HG02973 (cell line): ENCODE measurements around the gene SIM1.

Experiments used
- ATAC-seq: cut with Tn5 transposase; IDR thresholded peaks from one replicate; pipeline ENCODE4 v1.9.1; 2021; ENCODE audit warnings: moderate library complexity; ENCODE audit not compliant: unreplicated experiment

SIM1 gene

GRCh38 chr6:100464903-100465700 is at the start of gene SIM1:
Gene SIM1 (minus strand): TSS chr6:100464921. CDS start chr6:100463468, 1,453 bp downstream.
- no peak for ATAC-seq

GRCh38 chr6:100512203-100512862 is 47.6 kb upstream of the SIM1 start:
- ATAC-seq = no peak

GRCh38 chr6:100509101-100509500 is 44.4 kb upstream of the SIM1 start:
- ATAC-seq = no peak

GRCh38 chr6:100506651-100507050 is 41.9 kb upstream of the SIM1 start:
- no peak for ATAC-seq

- no peak for ATAC-seq
Measured at GRCh38 chr6:100504786-100505737, 40.3 kb upstream of the SIM1 start.

GRCh38 chr6:100503043-100503705 is 38.5 kb upstream of the SIM1 start:
- ATAC-seq = no peak

GRCh38 chr6:100493206-100493888 is 28.6 kb upstream of the SIM1 start:
- no peak for ATAC-seq

GRCh38 chr6:100491952-100492670 is 27.4 kb upstream of the SIM1 start:
- ATAC-seq = no peak

- no peak for ATAC-seq
Measured at GRCh38 chr6:100490065-100490464, 25.3 kb upstream of the SIM1 start.

- no peak for ATAC-seq
Measured at GRCh38 chr6:100488244-100488643, 23.5 kb upstream of the SIM1 start.

GRCh38 chr6:100487638-100488037 is 22.9 kb upstream of the SIM1 start:
- ATAC-seq = no peak

GRCh38 chr6:100485268-100485667 is 20.5 kb upstream of the SIM1 start:
- no peak for ATAC-seq

- no peak for ATAC-seq
Measured at GRCh38 chr6:100484474-100484873, 19.8 kb upstream of the SIM1 start.

- ATAC-seq = no peak
Measured at GRCh38 chr6:100482698-100483097, 18.0 kb upstream of the SIM1 start.

GRCh38 chr6:100479179-100480035 is 14.7 kb upstream of the SIM1 start:
- ATAC-seq = peak; percentile 37

GRCh38 chr6:100475554-100476320 is 11.0 kb upstream of the SIM1 start:
- ATAC-seq = peak; percentile 76

- ATAC-seq = no peak
Measured at GRCh38 chr6:100473182-100473581, 8.5 kb upstream of the SIM1 start.

GRCh38 chr6:100472674-100473073 is 8.0 kb upstream of the SIM1 start:
- peak; percentile 81 for ATAC-seq
